H1 (cell line): ENCODE measurements around the gene SSX4B. TPM values are rescaled to one million over a fixed set of nuclear protein-coding genes. Genes with fewer than 3 reads are reported as not detected.

ENCODE experiments used
- CTCF ChIA-PET: fragments of 300-600 bp; sonication (Branson Sonifier 250); formaldehyde crosslinking; loops from one replicate; lab custom pipeline; 2021; ENCODE audit not compliant: partially characterized antibody; lab: Charles Lee
- POLR2A ChIA-PET: fragments of 300-600 bp; sonication (Branson Sonifier 250); formaldehyde crosslinking; loops from one replicate; lab custom pipeline; 2021; ENCODE audit warnings: inconsistent platforms; ENCODE audit not compliant: partially characterized antibody; lab: Charles Lee
- DNase-seq, 2 experiments: peaks; one replicate each; pipeline versions ENCODE4 v3.0.0 to v3.0.0-alpha.2; 2010 to 2022; ENCODE audit warnings: low spot score in 2 of 2, low read depth in 1 of 2, mixed read lengths in 1 of 2
- FAIRE-seq: peaks from 2 replicates; lab custom pipeline; 2011; peaks lifted over from hg19 to GRCh38; lab: Jason Lieb, UNC
- H2AFZ ChIP-seq: 2 replicates; pipeline ENCODE4 v1.8.1; 2012; ENCODE audit warnings: low read length, inconsistent platforms
- H2AK5ac ChIP-seq: 2 replicates; pipeline ENCODE4 v1.6.1; 2013; ENCODE audit warnings: low read depth, low read length
- H2BK120ac ChIP-seq: replicated peaks from 2 replicates; pipeline ENCODE3; 2013; ENCODE audit warnings: low read depth, low read length, inconsistent platforms
- H2BK12ac ChIP-seq: 2 replicates; pipeline ENCODE4 v1.6.1; 2013; ENCODE audit warnings: low read depth, low read length
- H2BK15ac ChIP-seq: 2 replicates; pipeline ENCODE4 v1.6.1; 2013; ENCODE audit warnings: low read length
- H2BK20ac ChIP-seq: 2 replicates; pipeline ENCODE4 v1.6.1; 2013; ENCODE audit warnings: low read length
- H2BK5ac ChIP-seq: 2 replicates; pipeline ENCODE4 v1.6.1; 2013; ENCODE audit warnings: low read depth, low read length
- H3K14ac ChIP-seq: 2 replicates; pipeline ENCODE4 v1.6.1; 2013; ENCODE audit warnings: inconsistent platforms; ENCODE audit not compliant: insufficient read length
- H3K18ac ChIP-seq: 2 replicates; pipeline ENCODE4 v1.6.1; 2013; ENCODE audit warnings: low read length; ENCODE audit errors: extremely low read depth
- H3K23ac ChIP-seq: 2 replicates; pipeline ENCODE4 v1.6.1; 2013; ENCODE audit warnings: inconsistent platforms; ENCODE audit not compliant: insufficient read length
- H3K23me2 ChIP-seq: 2 replicates; pipeline ENCODE4 v1.6.1; 2013; ENCODE audit warnings: low read depth, low read length
- H3K27ac ChIP-seq: 2 replicates; pipeline ENCODE4 v1.6.1; 2011; ENCODE audit warnings: low read depth, low read length, inconsistent platforms
- H3K27me3 ChIP-seq, 4 experiments: replicated peaks in 1 of 4; 1 replicate in 1 of 4; 2 replicates in 3 of 4; pipeline versions ENCODE4 v1.6.1 to v1.8.1; 2011 to 2013; ENCODE audit warnings: low read length in 3 of 4, mild to moderate bottlenecking in 3 of 4, inconsistent platforms in 2 of 4, mixed read lengths in 2 of 4, moderate library complexity in 1 of 4; ENCODE audit not compliant: control insufficient read depth in 3 of 4, insufficient read depth in 3 of 4; ENCODE audit errors: extremely low read depth in 1 of 4
- H3K36me3 ChIP-seq, 4 experiments: 2 replicates each; pipeline versions ENCODE4 v1.6.1 to v1.8.1; 2011 to 2013; ENCODE audit warnings: mild to moderate bottlenecking in 4 of 4, low read length in 3 of 4, moderate library complexity in 2 of 4, control low read depth in 1 of 4, inconsistent platforms in 1 of 4; ENCODE audit not compliant: insufficient read depth in 4 of 4, control insufficient read depth in 2 of 4
- H3K4ac ChIP-seq: replicated peaks from 2 replicates; pipeline ENCODE3; 2013; ENCODE audit warnings: low read length, low read depth, mixed read lengths, inconsistent platforms; ENCODE audit not compliant: insufficient read length
- H3K4me1 ChIP-seq, 4 experiments: replicated peaks in 1 of 4; 1 replicate in 1 of 4; 2 replicates in 3 of 4; pipeline versions ENCODE4 v1.6.1 to v1.8.1; 2011 to 2013; ENCODE audit warnings: low read length in 3 of 4, inconsistent platforms in 2 of 4, mixed read lengths in 1 of 4; ENCODE audit not compliant: insufficient read depth in 4 of 4, control insufficient read depth in 3 of 4
- H3K4me2 ChIP-seq, 2 experiments: 2 replicates each; pipeline versions ENCODE4 v1.6.1 to v1.8.1; 2011 to 2013; ENCODE audit warnings: low read depth in 2 of 2, low read length in 2 of 2, control low read depth in 1 of 2, inconsistent platforms in 1 of 2, mild to moderate bottlenecking in 1 of 2; ENCODE audit not compliant: insufficient read depth in 1 of 2
- H3K4me3 ChIP-seq, 4 experiments: fragments of 200-600, 300-600 bp in 1 of 4; sonication (generic), shearing (Covaris generic), sonication (Bioruptor Twin) in 1 of 4; 2 replicates each; pipeline versions ENCODE4 v1.5.1 to v1.8.1; 2011 to 2016; ENCODE audit warnings: low read length in 4 of 4, low read depth in 3 of 4, control low read depth in 2 of 4, inconsistent platforms in 2 of 4, mild to moderate bottlenecking in 2 of 4, mixed read lengths in 1 of 4, moderate library complexity in 1 of 4; ENCODE audit not compliant: insufficient read depth in 2 of 4; ENCODE audit errors: extremely low read depth in 1 of 4
- H3K56ac ChIP-seq: replicated peaks from 2 replicates; pipeline ENCODE3; 2013; ENCODE audit warnings: low read depth, mild to moderate bottlenecking, mixed read lengths, low read length, inconsistent platforms; ENCODE audit not compliant: insufficient read length
- H3K79me1 ChIP-seq: 2 replicates; pipeline ENCODE4 v1.6.1; 2013; ENCODE audit warnings: low read depth, low read length, control low read depth
- H3K79me2 ChIP-seq, 2 experiments: 2 replicates each; pipeline versions ENCODE4 v1.6.1 to v1.8.1; 2012 to 2013; ENCODE audit warnings: low read length in 2 of 2, mild to moderate bottlenecking in 2 of 2, inconsistent platforms in 1 of 2; ENCODE audit not compliant: insufficient read depth in 2 of 2, control insufficient read depth in 1 of 2
- H3K9ac ChIP-seq, 4 experiments: replicated peaks in 1 of 4; 1 replicate in 1 of 4; 2 replicates in 3 of 4; pipeline versions ENCODE4 v1.6.1 to v1.8.1; 2011 to 2013; ENCODE audit warnings: low read depth in 3 of 4, low read length in 3 of 4, control low read depth in 2 of 4, mild to moderate bottlenecking in 2 of 4, moderate library complexity in 2 of 4, inconsistent platforms in 1 of 4; ENCODE audit errors: extremely low read depth in 1 of 4
- H3K9me3 ChIP-seq, 2 experiments: 2 replicates each; pipeline versions ENCODE4 v1.6.1 to v1.8.1; 2012 to 2013; ENCODE audit warnings: mild to moderate bottlenecking in 2 of 2, moderate library complexity in 2 of 2, control low read depth in 1 of 2, inconsistent platforms in 1 of 2, low read depth in 1 of 2, low read length in 1 of 2, mixed read lengths in 1 of 2; ENCODE audit not compliant: insufficient read depth in 2 of 2
- H4K20me1 ChIP-seq, 2 experiments: replicated peaks in 1 of 2; 2 replicates each; pipeline versions ENCODE3 to v1.8.1; 2011 to 2013; ENCODE audit warnings: inconsistent platforms in 2 of 2, low read length in 2 of 2, mild to moderate bottlenecking in 1 of 2; ENCODE audit not compliant: insufficient read depth in 2 of 2, control insufficient read depth in 1 of 2
- H4K5ac ChIP-seq: 2 replicates; pipeline ENCODE4 v1.6.1; 2013; ENCODE audit warnings: low read length, low read depth, mixed read lengths, inconsistent platforms; ENCODE audit not compliant: insufficient read length
- H4K8ac ChIP-seq: 2 replicates; pipeline ENCODE4 v1.8.0; 2013; ENCODE audit warnings: mild to moderate bottlenecking, moderate library complexity, low read length, inconsistent platforms; ENCODE audit not compliant: insufficient read depth; ENCODE audit errors: extremely low read depth
- H4K91ac ChIP-seq: replicated peaks from 2 replicates; pipeline ENCODE3; 2013; ENCODE audit warnings: low read length, mixed read lengths, inconsistent platforms; ENCODE audit not compliant: insufficient read length
- ASH2L ChIP-seq: fragments of 200-600, 300-600 bp; sonication (generic); IDR thresholded peaks from one replicate; pipeline ENCODE4 v1.7.1; 2017; ENCODE audit warnings: low read length
- CBX8 ChIP-seq: fragments of 300-800, 300-1000 bp; sonication (generic); IDR thresholded peaks from 2 replicates; pipeline ENCODE4 v1.7.1; 2016; ENCODE audit warnings: low read depth, low read length, borderline replicate concordance
- GABPA ChIP-seq: IDR thresholded peaks from 2 replicates; pipeline ENCODE4 v1.6.1; 2011; ENCODE audit warnings: mild to moderate bottlenecking, low read length, moderate library complexity, borderline replicate concordance; ENCODE audit not compliant: insufficient read depth
- KDM4A ChIP-seq: IDR thresholded peaks from one replicate; pipeline ENCODE4 v1.7.1; 2012; ENCODE audit warnings: low read depth, mild to moderate bottlenecking, moderate library complexity, low read length, inconsistent platforms; ENCODE audit not compliant: severe bottlenecking
- MAFK ChIP-seq: IDR thresholded peaks from 2 replicates; pipeline ENCODE4 v1.6.1; 2012; ENCODE audit warnings: low read depth, mild to moderate bottlenecking, improper control_type of control experiment, low read length
- NANOG ChIP-seq: IDR thresholded peaks from 2 replicates; pipeline ENCODE4 v1.6.1; 2011; ENCODE audit warnings: low read length, low read depth, mild to moderate bottlenecking, inconsistent platforms; ENCODE audit not compliant: insufficient read depth, poor library complexity, severe bottlenecking
- RFX5 ChIP-seq: IDR thresholded peaks from 2 replicates; pipeline ENCODE4 v1.6.1; 2011; ENCODE audit warnings: low read depth, low read length, improper control_type of control experiment, borderline replicate concordance
- SRF ChIP-seq: IDR thresholded peaks from 2 replicates; pipeline ENCODE4 v1.6.1; 2011; ENCODE audit warnings: mild to moderate bottlenecking, low read depth, low read length, moderate library complexity
- SUZ12 ChIP-seq: fragments of 200-600 bp; sonication (generic); IDR thresholded peaks from 2 replicates; pipeline ENCODE4 v1.6.1; 2012; ENCODE audit warnings: mild to moderate bottlenecking, inconsistent platforms, low read length, moderate library complexity, mixed read lengths
- TAF7 ChIP-seq: optimal IDR thresholded peaks from 2 replicates; pipeline ENCODE3; 2011; ENCODE audit warnings: low read depth, mild to moderate bottlenecking, inconsistent platforms, low read length, moderate library complexity, borderline replicate concordance
- TEAD4 ChIP-seq: IDR thresholded peaks from 2 replicates; pipeline ENCODE4 v1.6.1; 2012; ENCODE audit warnings: low read depth, low read length, inconsistent platforms, mixed read lengths
- WGBS, 2 experiments: shearing (Covaris generic) in 1 of 2; methylation state at CpG; one replicate each; pipeline versions ENCODE4 v1.1.6 to v1.1.7; 2013 to 2015; ENCODE audit warnings: low lambda C conversion rate in 2 of 2, mixed read lengths in 2 of 2, inconsistent platforms in 1 of 2, low coverage in 1 of 2, missing lambda C conversion rate in 1 of 2; ENCODE audit not compliant: insufficient replicate concordance in 2 of 2, insufficient coverage in 1 of 2, insufficient read length in 1 of 2; ENCODE audit errors: extremely low coverage in 1 of 2, missing lambda C conversion rate in 1 of 2; 5-methylcytosine and 5-hydroxymethylcytosine counted together
- polyA plus RNA-seq, 7 experiments: library from polyadenylated mRNA; depleted of rRNA in 3 of 7; stranded (reverse) in 5 of 7; unstranded in 2 of 7; fragments of >200 nt in 5 of 7; fragments of 200-250 nt in 2 of 7; gene quantifications; 1 replicate in 5 of 7; 2 replicates in 1 of 7; 4 replicates in 1 of 7; pipeline versions ENCODE4 v1.2.1 to v1.2.3, GENCODE V29; 2011 to 2013; ENCODE audit warnings: missing spikeins in 2 of 7, mixed read lengths in 2 of 7
- total RNA-seq: library from RNA; stranded (reverse); fragmentation: NEBNext Ultra II Directional; extraction: Animal tissue kit (Norgen Biotek cat#: 25700); gene quantifications from 2 replicates; pipeline ENCODE4 v1.2.1, GENCODE V29; 2021
- TF ChIP-seq, protein P1 (sequence below), 3 experiments: IDR thresholded peaks; 1 replicate in 2 of 3; 2 replicates in 1 of 3; pipeline versions ENCODE4 v1.5.1 to v1.6.1; 2011; ENCODE audit warnings: low read length in 3 of 3, mild to moderate bottlenecking in 3 of 3, inconsistent platforms in 2 of 3, low read depth in 1 of 3, moderate library complexity in 1 of 3; ENCODE audit not compliant: insufficient read depth in 1 of 3; ENCODE audit errors: control extremely low read depth in 1 of 3

The SSX4B gene
- total and polyA plus RNA-seq, 2 of the 8 experiments (the other 6 are each of a cell fraction or from before 2014, with no cell fraction given) = 0.26 to 0.32 TPM

DNA sequence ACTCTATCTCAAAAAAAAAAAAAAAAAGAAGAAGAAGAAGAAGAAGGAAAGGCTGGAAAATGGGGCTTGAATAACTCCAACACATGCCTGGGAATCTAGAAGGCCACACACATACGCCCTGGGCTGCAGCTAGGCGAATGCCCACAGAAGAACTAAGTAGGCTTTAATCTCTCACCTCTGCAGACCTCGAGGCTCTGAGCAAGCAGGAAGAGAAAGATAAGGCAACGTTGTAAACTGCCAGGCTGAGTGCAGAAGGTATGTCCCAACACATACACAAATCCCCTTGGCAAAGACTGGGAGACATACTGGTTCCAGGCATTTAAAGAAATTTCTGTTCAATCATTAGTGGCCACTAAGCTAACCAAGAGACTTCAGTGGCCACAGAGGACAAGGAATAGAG lies 39.9 kb upstream of the SSX4B start:
- ChIA-PET CTCF (interaction anchor here (1.7 kb wide), 1 partner anchor 16 kb away, joined by 5 read pairs; no protein-coding TSS in a partner anchor), POLR2A (no interaction called here)
- no peak for FAIRE-seq
- Histone ChIP-seq H3K23ac (no peak overlapping the region), H2BK15ac (no peak overlapping the region), H3K4me3 (no peak overlapping the region), H3K79me1 (no peaks in the 10 kb centered on the region), H2BK5ac (no peak overlapping the region), H3K4me1 (no peaks in the 10 kb centered on the region), H3K36me3 (no peaks in the 10 kb centered on the region), H3K27me3 (no peaks in the 10 kb centered on the region), H2AFZ (no peak overlapping the region), H3K79me2 (no peaks in the 10 kb centered on the region), H2BK120ac (no peak overlapping the region), H4K8ac (no peak overlapping the region), H2BK20ac (no peak overlapping the region), H3K27ac (no peak overlapping the region), H3K23me2 (no peaks in the 10 kb centered on the region), H2BK12ac (no peak overlapping the region), H3K9me3 (no peaks in the 10 kb centered on the region), H2AK5ac (no peak overlapping the region), H3K18ac (no peak overlapping the region), H4K20me1 (no peaks in the 10 kb centered on the region), H3K9ac (no peak overlapping the region), H3K4ac (no peak overlapping the region), H3K4me2 (no peak overlapping the region), H3K56ac (no peak overlapping the region), H4K5ac (no peak overlapping the region), H4K91ac (no peak overlapping the region), H3K14ac (no peak overlapping the region)
- no peak for DNase-seq
- WGBS, 2 experiments = 82% methylated on average over 2 of the region's 4 CpGs; no CpG with 5 or more reads in 1 of the 2 experiments
- TF ChIP-seq SRF = no peak
- no peak for TF ChIP-seq CBX8
- TF ChIP-seq SUZ12 = no peak
- no peak for TF ChIP-seq ASH2L
- TF ChIP-seq MAFK = no peak
- TF ChIP-seq NANOG = no peak
- no peak for TF ChIP-seq KDM4A
- no peak for TF ChIP-seq TEAD4
- no peak for TF ChIP-seq RFX5
- no peak for TF ChIP-seq GABPA
- TF ChIP-seq, protein P1, sequence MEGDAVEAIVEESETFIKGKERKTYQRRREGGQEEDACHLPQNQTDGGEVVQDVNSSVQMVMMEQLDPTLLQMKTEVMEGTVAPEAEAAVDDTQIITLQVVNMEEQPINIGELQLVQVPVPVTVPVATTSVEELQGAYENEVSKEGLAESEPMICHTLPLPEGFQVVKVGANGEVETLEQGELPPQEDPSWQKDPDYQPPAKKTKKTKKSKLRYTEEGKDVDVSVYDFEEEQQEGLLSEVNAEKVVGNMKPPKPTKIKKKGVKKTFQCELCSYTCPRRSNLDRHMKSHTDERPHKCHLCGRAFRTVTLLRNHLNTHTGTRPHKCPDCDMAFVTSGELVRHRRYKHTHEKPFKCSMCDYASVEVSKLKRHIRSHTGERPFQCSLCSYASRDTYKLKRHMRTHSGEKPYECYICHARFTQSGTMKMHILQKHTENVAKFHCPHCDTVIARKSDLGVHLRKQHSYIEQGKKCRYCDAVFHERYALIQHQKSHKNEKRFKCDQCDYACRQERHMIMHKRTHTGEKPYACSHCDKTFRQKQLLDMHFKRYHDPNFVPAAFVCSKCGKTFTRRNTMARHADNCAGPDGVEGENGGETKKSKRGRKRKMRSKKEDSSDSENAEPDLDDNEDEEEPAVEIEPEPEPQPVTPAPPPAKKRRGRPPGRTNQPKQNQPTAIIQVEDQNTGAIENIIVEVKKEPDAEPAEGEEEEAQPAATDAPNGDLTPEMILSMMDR (IDR thresholded peaks at IDR 0.05; ENCODE audit: control extremely low read depth in 1 of 3, insufficient read depth in 1 of 3, low read depth in 1 of 3, low read length in 3 of 3) = no peak
- no peak for TF ChIP-seq TAF7
